K562 (cell line): ENCODE measurements around the gene INSR. TPM values are rescaled to one million over a fixed set of nuclear protein-coding genes. Genes with fewer than 3 reads are reported as not detected.

Experiments used
- ATAC-seq: fragments of 200-7000 bp; cut with Tn5 transposase; 3 replicates; pipeline ENCODE4 v1.9.1; 2020; ENCODE audit warnings: moderate library complexity
- BruUV-seq: library from RNA; stranded (reverse); fragments of 400-500 nt; replicated peaks from 2 replicates; lab custom pipeline; 2021; lab: Mats Ljungman, UMichigan
- CTCF ChIA-PET: fragments of 300-600 bp; formaldehyde crosslinking; extraction: SDS; loops from one replicate; lab custom pipeline; 2021; ENCODE audit warnings: low intra/inter-chr PET ratio; lab: Yijun Ruan, JAX
- POLR2A ChIA-PET: fragments of 300-600, 350-650 bp; sonication (Branson Sonifier 250); formaldehyde crosslinking; extraction: SDS; loops from one replicate; lab custom pipeline; 2021; ENCODE audit warnings: antibody characterized with exemption, inconsistent platforms; lab: Yijun Ruan, JAX
- DNase-seq, 4 experiments: peaks; one replicate each; pipeline versions ENCODE4 v3.0.0 to v3.0.0-alpha.2; 2011 to 2018; ENCODE audit warnings: low spot score in 3 of 4, mixed read lengths in 3 of 4; ENCODE audit errors: extremely low read depth in 1 of 4
- FAIRE-seq: peaks from 2 replicates; lab custom pipeline; 2011; peaks lifted over from hg19 to GRCh38; lab: Jason Lieb, UNC
- H2AFZ ChIP-seq: 2 replicates; pipeline ENCODE4 v1.6.0; 2011; ENCODE audit warnings: low read depth, low read length, control low read depth, inconsistent platforms
- H3K27ac ChIP-seq: fragments of 200-600 bp; 3 replicates; pipeline ENCODE4 v1.8.0; 2011; ENCODE audit warnings: low read depth, mild to moderate bottlenecking, control low read depth, inconsistent platforms, low read length, moderate library complexity, mixed read lengths; ENCODE audit errors: extremely low read depth
- H3K27me3 ChIP-seq, 2 experiments: fragments of 300-600 bp in 1 of 2; 2 replicates in 1 of 2; 3 replicates in 1 of 2; pipeline versions ENCODE4 v1.6.0 to v1.8.0; 2011; ENCODE audit warnings: inconsistent platforms in 2 of 2, low read length in 2 of 2, mild to moderate bottlenecking in 1 of 2, mixed read lengths in 1 of 2, moderate library complexity in 1 of 2; ENCODE audit not compliant: control insufficient read depth in 2 of 2, insufficient read depth in 2 of 2
- H3K36me3 ChIP-seq: fragments of 300-600 bp; 3 replicates; pipeline ENCODE4 v1.8.0; 2011; ENCODE audit warnings: mild to moderate bottlenecking, low read length, inconsistent platforms; ENCODE audit not compliant: control insufficient read depth, insufficient read depth
- H3K4me1 ChIP-seq, 2 experiments: fragments of 200-600 bp in 1 of 2; replicated peaks in 1 of 2; 2 replicates in 1 of 2; 3 replicates in 1 of 2; pipeline versions ENCODE4 v1.5.1 to v1.8.0; 2011; ENCODE audit warnings: inconsistent platforms in 2 of 2, low read length in 2 of 2, mild to moderate bottlenecking in 1 of 2, mixed read lengths in 1 of 2, moderate library complexity in 1 of 2; ENCODE audit not compliant: control insufficient read depth in 2 of 2, insufficient read depth in 2 of 2
- H3K4me2 ChIP-seq: 2 replicates; pipeline ENCODE4 v1.6.1; 2011; ENCODE audit warnings: low read length, control low read depth, inconsistent platforms, mixed read lengths; ENCODE audit not compliant: insufficient read depth
- H3K4me3 ChIP-seq: fragments of 200-600 bp; sonication (generic), shearing (Covaris generic); 2 replicates; pipeline ENCODE4 v1.5.1; 2016; ENCODE audit warnings: control low read depth, inconsistent platforms
- H3K79me2 ChIP-seq: fragments of 200-600 bp; 3 replicates; pipeline ENCODE4 v1.8.0; 2011; ENCODE audit warnings: low read length, inconsistent platforms; ENCODE audit not compliant: control insufficient read depth, insufficient read depth
- H3K9ac ChIP-seq, 2 experiments: 2 replicates each; pipeline versions ENCODE4 v1.6.0 to v1.6.1; 2011; ENCODE audit warnings: low read depth in 2 of 2, low read length in 2 of 2, control low read depth in 1 of 2, inconsistent platforms in 1 of 2, mild to moderate bottlenecking in 1 of 2, mixed read lengths in 1 of 2; ENCODE audit not compliant: insufficient read depth in 1 of 2
- H3K9me1 ChIP-seq: one replicate; pipeline ENCODE4 v1.6.0; 2011; ENCODE audit warnings: inconsistent platforms, mild to moderate bottlenecking, low read length, moderate library complexity; ENCODE audit not compliant: control insufficient read depth, insufficient read depth
- H3K9me3 ChIP-seq: replicated peaks from 2 replicates; pipeline ENCODE4 v1.5.1; 2011; ENCODE audit warnings: low read depth, low read length, inconsistent platforms; ENCODE audit not compliant: control insufficient read depth, insufficient read depth
- H4K20me1 ChIP-seq: replicated peaks from 2 replicates; pipeline ENCODE4 v1.6.1; 2011; ENCODE audit warnings: low read length, inconsistent platforms, mixed read lengths; ENCODE audit not compliant: control insufficient read depth, insufficient read depth
- C11orf30 ChIP-seq: fragments of 450-650 bp; IDR thresholded peaks from 2 replicates; pipeline ENCODE4 v1.6.1; 2016; ENCODE audit warnings: low read depth, mild to moderate bottlenecking
- MAFG ChIP-seq: fragments of 450-650 bp; conservative IDR thresholded peaks from 2 replicates; pipeline ENCODE4 v1.6.1; 2016; ENCODE audit warnings: missing genetic modification characterization, missing compliant biosample characterization
- MBD1 ChIP-seq: fragments of 250-450 bp; sonication (Bioruptor Pico); IDR thresholded peaks from 2 replicates; pipeline ENCODE4 v1.8.0; 2022; ENCODE audit warnings: inconsistent platforms
- NFE2 ChIP-seq: IDR thresholded peaks from 2 replicates; pipeline ENCODE4 v1.6.1; 2014; ENCODE audit warnings: antibody characterized with exemption, low read depth
- ZNF121 ChIP-seq: sonication (generic); formaldehyde crosslinking; conservative IDR thresholded peaks from 2 replicates; pipeline ENCODE4 v1.8.0; 2022; ENCODE audit warnings: missing genetic modification reagents
- ZNF311 ChIP-seq: fragments of 250-450 bp; sonication (Bioruptor Pico); IDR thresholded peaks from 2 replicates; pipeline ENCODE4 v1.4.0; 2020; ENCODE audit warnings: mild to moderate bottlenecking, moderate library complexity
- ZNF316 ChIP-seq: fragments of 450-650 bp; IDR thresholded peaks from 2 replicates; pipeline ENCODE4 v1.6.1; 2016
- whole genome bisulfite sequencing: fragments of 100-300 bp; shearing (Covaris generic); methylation state at CpG from one replicate; pipeline ENCODE4 v1.1.6; 2016; ENCODE audit warnings: low coverage, mixed read lengths; ENCODE audit not compliant: insufficient coverage; ENCODE audit errors: missing lambda C conversion rate; 5-methylcytosine and 5-hydroxymethylcytosine counted together
- in situ Hi-C: fragments of 300-500 bp; cut with MboI; formaldehyde crosslinking; loops from 4 replicates; pipeline ENCODE4 v1.15.0; 2018; ENCODE audit warnings: inconsistent platforms, mixed read lengths
- intact Hi-C: fragments of 100-400 bp; cut with micrococcal nuclease; formaldehyde crosslinking; loops from 2 replicates; pipeline ENCODE4 v1.14.2; 2022
- polyA plus RNA-seq, 8 experiments: library from polyadenylated mRNA; depleted of rRNA in 4 of 8; stranded (reverse) in 5 of 8; unstranded in 3 of 8; fragments of >200 nt; fragmentation: Nextera tagmentation in 2 of 8; fragmentation: Illumina TruSeq in 1 of 8; extraction: Ambion mirVana in 2 of 8; extraction: Trizol in 1 of 8; gene quantifications; 2 replicates each; pipeline versions ENCODE4 v1.2.1 to v1.2.3, GENCODE V29; 2011 to 2014; ENCODE audit warnings: inconsistent platforms in 1 of 8, missing spikeins in 1 of 8
- total RNA-seq, 7 experiments: library from RNA; depleted of rRNA in 6 of 7; stranded (reverse); fragments of >200 nt in 6 of 7; fragmentation: Illumina TruSeq in 2 of 7; extraction: Trizol in 2 of 7; gene quantifications; 2 replicates each; pipeline versions ENCODE4 v1.2.1 to v1.2.3, GENCODE V29; 2011 to 2021; ENCODE audit warnings: low replicate concordance in 1 of 7

Gene INSR
- total and polyA plus RNA-seq, 9 of the 15 experiments (the other 6 are each of a cell fraction or from before 2014, with no cell fraction given): 0.04 to 0.88 (median 0.41) TPM

GRCh38 chr19:7287722-7288121, 6.5 kb downstream of the INSR start:
- Histone ChIP-seq H3K9me1 (no peaks in the 10 kb centered on the region), H3K4me1 (no peaks in the 10 kb centered on the region; a peak in 1 of 5 replicates), H3K36me3 (no peaks in the 10 kb centered on the region), H4K20me1 (0 out of 2 replicates have a peak, but pooled peaks cover 3% of the 10 kb centered on the region), H3K9ac (no peak overlapping the region), H3K27me3 (peaks cover 3 to 24% of the 10 kb centered on the region in 2 experiments; a peak in 4 of 5 replicates), H3K27ac (no peak overlapping the region), H3K4me3 (no peak overlapping the region), H2AFZ (no peak overlapping the region), H3K4me2 (no peak overlapping the region), H3K79me2 (no peaks in the 10 kb centered on the region), H3K9me3 (no peaks in the 10 kb centered on the region)
- CTCF ChIA-PET: no interaction called here
- ATAC-seq (no peak), DNase-seq (no peak), FAIRE-seq (peak; percentile 26)
- 15% methylated on average over 10 of the region's 10 CpGs for WGBS
- intact Hi-C loops (no loop called here), in situ Hi-C loops (no loop called here)
- POLR2A ChIA-PET: interaction anchor here (0.9 kb wide), 1 partner anchor 10 kb away, joined by 3 read pairs; no protein-coding TSS in a partner anchor
- BruUV-seq: no TSS peak
- TF ChIP-seq ZNF311 (CRISPR knock-in tag) (no peak), ZNF316 (peak; percentile 56; the same call in 1 of the 2 replicates), MAFG (tag) (0 out of 2 replicates have a peak, but pooled peaks have one; percentile 8), NFE2 (0 out of 2 replicates have a peak, but pooled peaks have one; percentile 22), C11orf30 (peak; percentile 37; the same call in 1 of the 2 replicates)

GRCh38 chr19:7280940-7281666, 13.1 kb downstream of the INSR start:
- Histone ChIP-seq H3K9ac (no peak overlapping the region), H3K27me3 (peaks cover 5 to 34% of the 10 kb centered on the region in 2 experiments), H3K4me1 (no peaks in the 10 kb centered on the region; a peak in 1 of 5 replicates)
- in situ Hi-C loops: no loop called here
- no peak for TF ChIP-seq MBD1 (CRISPR knock-in tag)
- TF ChIP-seq ZNF121 (CRISPR knock-in tag): peak; percentile 57
- TF ChIP-seq, all 486 proteins: peak for 1
- Histone ChIP-seq H3K4me3 (no peak overlapping the region), H2AFZ (no peak overlapping the region), H3K9me1 (no peaks in the 10 kb centered on the region), H3K27ac (no peak overlapping the region), H3K9me3 (no peaks in the 10 kb centered on the region), H3K4me2 (no peak overlapping the region), H4K20me1 (no peaks in the 10 kb centered on the region), H3K36me3 (no peaks in the 10 kb centered on the region), H3K79me2 (no peaks in the 10 kb centered on the region)
- ChIA-PET POLR2A (interaction anchor here (0.6 to 1.8 kb wide), 3 partner anchors 10 to 430 kb away, joined by 3 to 8 read pairs (median 4); no protein-coding TSS in a partner anchor), CTCF (no interaction called here)
- no peak for FAIRE-seq
- no TSS peak for BruUV-seq
- intact Hi-C loops: no loop called here
- ATAC-seq: no peak
- WGBS: 3% methylated on average over 10 of the region's 10 CpGs
- DNase-seq: no peak
